SK-N-SH (cell line): ENCODE measurements around the gene SYNE1. TPM values are rescaled to one million over a fixed set of nuclear protein-coding genes. Genes with fewer than 3 reads are reported as not detected.

Experiments
- CTCF ChIA-PET: fragments of 300-600, 350-600 bp; formaldehyde crosslinking; extraction: SDS; loops from one replicate; lab custom pipeline; 2021; lab: Yijun Ruan, JAX
- POLR2A ChIA-PET: fragments of 350-600 bp; sonication (Branson Sonifier 250); formaldehyde crosslinking; extraction: SDS; loops from one replicate; lab custom pipeline; 2020; ENCODE audit warnings: antibody characterized with exemption, inconsistent platforms; lab: Yijun Ruan, JAX
- DNase-seq: peaks from one replicate; pipeline ENCODE4 v3.0.0; 2012
- H2AFZ ChIP-seq: fragments of 200-600 bp; sonication (generic); 2 replicates; pipeline ENCODE4 v1.8.1; 2016; ENCODE audit warnings: antibody characterized with exemption, mild to moderate bottlenecking, low read depth
- H3F3A ChIP-seq: fragments of 200-600 bp; sonication (generic); replicated peaks from 2 replicates; pipeline ENCODE3; 2016; ENCODE audit warnings: antibody characterized with exemption, mild to moderate bottlenecking; ENCODE audit not compliant: insufficient read depth
- H3K27ac ChIP-seq, 2 experiments: fragments of 200-500 bp in 1 of 2; fragments of 200-600 bp in 1 of 2; sonication (Bioruptor generic) in 1 of 2; sonication (generic), shearing (Covaris generic) in 1 of 2; 2 replicates each; pipeline versions ENCODE4 v1.5.1 to v1.6.1; 2014 to 2016; ENCODE audit warnings: low read depth in 2 of 2, inconsistent platforms in 1 of 2, low read length in 1 of 2, mild to moderate bottlenecking in 1 of 2, mixed read lengths in 1 of 2
- H3K27me3 ChIP-seq: fragments of 200-600 bp; sonication (generic), shearing (Covaris generic); 2 replicates; pipeline ENCODE4 v1.6.1; 2016; ENCODE audit warnings: mixed run types; ENCODE audit not compliant: insufficient read depth
- H3K36me3 ChIP-seq, 2 experiments: fragments of 200-500 bp in 1 of 2; fragments of 200-600 bp in 1 of 2; sonication (Bioruptor generic) in 1 of 2; sonication (generic) in 1 of 2; replicated peaks in 1 of 2; 2 replicates each; pipeline versions ENCODE3 to v1.5.1; 2014 to 2016; ENCODE audit warnings: low read length in 1 of 2, mild to moderate bottlenecking in 1 of 2; ENCODE audit not compliant: insufficient read depth in 2 of 2, control insufficient read depth in 1 of 2
- H3K4me1 ChIP-seq, 2 experiments: fragments of 200-500 bp in 1 of 2; fragments of 200-600 bp in 1 of 2; sonication (Bioruptor generic) in 1 of 2; sonication (generic), shearing (Covaris generic) in 1 of 2; 2 replicates each; pipeline versions ENCODE4 v1.5.1 to v1.6.1; 2014 to 2016; ENCODE audit warnings: low read depth in 1 of 2, low read length in 1 of 2, mixed run types in 1 of 2; ENCODE audit not compliant: insufficient read depth in 2 of 2, control insufficient read depth in 1 of 2
- H3K4me2 ChIP-seq: fragments of 200-600 bp; sonication (generic), shearing (Covaris generic); 2 replicates; pipeline ENCODE4 v1.6.1; 2017; ENCODE audit warnings: mixed run types
- H3K4me3 ChIP-seq, 2 experiments: fragments of 200-500 bp in 1 of 2; fragments of 200-600 bp in 1 of 2; sonication (Bioruptor generic) in 1 of 2; sonication (generic), shearing (Covaris generic) in 1 of 2; 2 replicates each; pipeline versions ENCODE4 v1.5.1 to v1.8.1; 2014 to 2016; ENCODE audit warnings: low read depth in 2 of 2, inconsistent platforms in 1 of 2, low read length in 1 of 2, mild to moderate bottlenecking in 1 of 2, mixed read lengths in 1 of 2, moderate library complexity in 1 of 2
- H3K79me2 ChIP-seq: fragments of 200-600 bp; sonication (generic); 2 replicates; pipeline ENCODE4 v1.8.1; 2017; ENCODE audit warnings: mild to moderate bottlenecking; ENCODE audit not compliant: insufficient read depth
- H3K9ac ChIP-seq: fragments of 200-600 bp; sonication (generic); 2 replicates; pipeline ENCODE4 v1.6.1; 2017; ENCODE audit warnings: mixed run types
- H3K9me2 ChIP-seq: fragments of 200-600 bp; sonication (generic); 2 replicates; pipeline ENCODE4 v1.6.1; 2017; ENCODE audit warnings: mixed run types
- H3K9me3 ChIP-seq: fragments of 200-600 bp; sonication (generic); 2 replicates; pipeline ENCODE4 v1.6.1; 2017; ENCODE audit warnings: mixed run types, mild to moderate bottlenecking, moderate library complexity
- H4K20me1 ChIP-seq: fragments of 200-600 bp; sonication (generic); 2 replicates; pipeline ENCODE4 v1.6.1; 2017; ENCODE audit warnings: mild to moderate bottlenecking, mixed run types; ENCODE audit not compliant: insufficient read depth
- CTCF ChIP-seq: fragments of 200-600 bp; sonication (generic); IDR thresholded peaks from 2 replicates; pipeline ENCODE4 v1.6.1; 2017; ENCODE audit warnings: antibody characterized with exemption, mild to moderate bottlenecking, moderate library complexity
- FOSL2 ChIP-seq: IDR thresholded peaks from 2 replicates; pipeline ENCODE4 v1.4.0; 2012; ENCODE audit warnings: low read depth, mild to moderate bottlenecking, moderate library complexity, borderline replicate concordance
- GABPA ChIP-seq: IDR thresholded peaks from 2 replicates; pipeline ENCODE4 v1.4.0; 2012; ENCODE audit warnings: low read depth, mild to moderate bottlenecking
- MAX ChIP-seq: IDR thresholded peaks from 2 replicates; pipeline ENCODE4 v1.4.0; 2012; ENCODE audit warnings: low read depth
- MEF2A ChIP-seq: IDR thresholded peaks from 2 replicates; pipeline ENCODE4 v1.4.0; 2012; ENCODE audit warnings: low read depth, borderline replicate concordance
- MXI1 ChIP-seq: IDR thresholded peaks from 2 replicates; pipeline ENCODE4 v1.6.1; 2012; ENCODE audit warnings: mild to moderate bottlenecking, low read depth, low read length, improper control_type of control experiment
- RCOR1 ChIP-seq: fragments of 150-350 bp; IDR thresholded peaks from 2 replicates; pipeline ENCODE4 v1.6.1; 2017; ENCODE audit warnings: antibody characterized with exemption, low read length
- REST ChIP-seq: IDR thresholded peaks from 2 replicates; pipeline ENCODE4 v1.6.1; 2012; ENCODE audit warnings: mild to moderate bottlenecking, low read depth, low read length, moderate library complexity
- SMC3 ChIP-seq: IDR thresholded peaks from 2 replicates; pipeline ENCODE4 v1.6.1; 2012; ENCODE audit warnings: low read depth, low read length, improper control_type of control experiment
- WGBS: methylation state at CpG from one replicate; pipeline ENCODE4 v1.1.6; 2017; ENCODE audit warnings: low lambda C conversion rate; 5-methylcytosine and 5-hydroxymethylcytosine counted together
- polyA plus RNA-seq, 3 experiments: library from polyadenylated mRNA; depleted of rRNA; stranded (reverse); fragments of >200 nt; gene quantifications; 2 replicates each; pipeline ENCODE4 v1.2.3, GENCODE V29; 2012

SYNE1 gene
- polyA plus RNA-seq, 1 of the 3 experiments (the other 2 are of a cell fraction), result 31.1 TPM

- H3K36me3 ChIP-seq, result peaks cover 60 to 82% of the 10 kb centered on the region in 2 experiments
- peaks cover 0 to 3% of the 10 kb centered on the region in 2 experiments; a peak in 3 of 4 replicates for H3K4me1 ChIP-seq
- H4K20me1 ChIP-seq, result no peaks in the 10 kb centered on the region
- no peaks in the 10 kb centered on the region for H3K79me2 ChIP-seq
- H3F3A ChIP-seq, result peaks cover 29% of the 10 kb centered on the region
- H3K4me3 ChIP-seq, result no peak overlapping the region
- no peak overlapping the region for H3K9ac ChIP-seq
- no peak for DNase-seq
- H3K4me2 ChIP-seq, result no peak overlapping the region
- H2AFZ ChIP-seq, result no peak overlapping the region
- H3K9me3 ChIP-seq, result no peaks in the 10 kb centered on the region
- H3K27ac ChIP-seq, result no peak overlapping the region
- WGBS, result 71% methylated on average over 4 of the region's 4 CpGs
- ChIA-PET POLR2A (no interaction called here), CTCF (interaction anchor here (1.8 kb wide), 1 partner anchor 11 kb away, joined by 8 read pairs; no protein-coding TSS in a partner anchor)
- H3K27me3 ChIP-seq, result no peaks in the 10 kb centered on the region
- TF ChIP-seq CTCF, result no peak
- no peaks in the 10 kb centered on the region for H3K9me2 ChIP-seq
Measured at GRCh38 chr6:152229330-152229729, 407.8 kb downstream of the SYNE1 start.

GRCh38 chr6:152226119-152226518 lies 411.0 kb downstream of the SYNE1 start:
- Histone ChIP-seq H3K9me2 (no peaks in the 10 kb centered on the region), H3K4me1 (no peaks in the 10 kb centered on the region; a peak in 1 of 4 replicates), H2AFZ (no peak overlapping the region), H3K36me3 (peaks cover 74 to 92% of the 10 kb centered on the region in 2 experiments), H3F3A (peaks cover 9% of the 10 kb centered on the region), H4K20me1 (no peaks in the 10 kb centered on the region), H3K79me2 (no peaks in the 10 kb centered on the region), H3K27me3 (no peaks in the 10 kb centered on the region), H3K4me2 (no peak overlapping the region), H3K27ac (no peak overlapping the region), H3K9ac (no peak overlapping the region), H3K9me3 (peaks cover 9% of the 10 kb centered on the region; the same call in 1 of the 2 replicates), H3K4me3 (no peak overlapping the region)
- ChIA-PET POLR2A (no interaction called here), CTCF (interaction anchor here (0.5 to 0.8 kb wide), 2 partner anchors 16 to 679 kb away, joined by 3 read pairs; no protein-coding TSS in a partner anchor)
- no peak for TF ChIP-seq SMC3
- TF ChIP-seq MAX, result no peak
- TF ChIP-seq GABPA, result no peak
- TF ChIP-seq RCOR1, result no peak
- no peak for TF ChIP-seq FOSL2
- no peak for TF ChIP-seq REST
- TF ChIP-seq MEF2A, result no peak
- TF ChIP-seq MXI1, result no peak
- no peak for DNase-seq
- 85% methylated on average over 2 of the region's 2 CpGs for WGBS
